ENCODE data around the gene TMEM117.

Gene TMEM117

DNA sequence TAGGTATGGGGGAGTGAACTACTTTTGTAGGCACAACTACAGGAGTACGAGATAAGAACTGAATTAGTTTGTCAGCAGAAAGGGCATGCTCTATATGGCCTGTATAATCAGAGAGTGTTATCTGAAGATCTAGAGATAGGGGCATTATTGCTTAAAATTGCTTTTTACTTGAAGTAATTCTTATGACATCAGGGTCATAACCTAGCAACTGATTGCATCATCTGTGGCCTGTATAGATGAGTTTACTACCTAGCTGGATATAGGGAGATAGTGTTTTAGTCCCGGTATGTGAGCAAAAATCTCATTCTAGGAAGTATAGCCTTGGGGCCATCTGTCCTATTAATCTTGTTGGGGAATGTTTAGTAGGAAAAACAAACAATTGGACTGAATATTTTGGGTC, 142.7 kb downstream of the TMEM117 start:
- TF ChIP-seq EZH2phosphoT487 (IDR thresholded peaks at IDR 0.05; ENCODE audit: low read depth): no peak
- TF ChIP-seq CTCF (IDR thresholded peaks at IDR 0.05; ENCODE audit: low read depth, low read length): no peak
- no peaks in the 10 kb centered on the region for H3K9me3 ChIP-seq (ENCODE audit: insufficient read depth, low read length)
- no peaks in the 10 kb centered on the region for H3K79me2 ChIP-seq (ENCODE audit: low read length)
- no peaks in the 10 kb centered on the region for H4K20me1 ChIP-seq (ENCODE audit: insufficient read depth, low read length)
- H3K36me3 ChIP-seq (replicated peaks; ENCODE audit: low read depth, low read length): no peaks in the 10 kb centered on the region
- H2AFZ ChIP-seq (ENCODE audit: low read depth, low read length): no peak overlapping the region
- H3K9ac ChIP-seq (ENCODE audit: low read length): no peak overlapping the region
- H3K4me3 ChIP-seq (ENCODE audit: low read length): no peak overlapping the region
- H3K4me2 ChIP-seq (ENCODE audit: low read length): no peak overlapping the region
- no peaks in the 10 kb centered on the region for H3K27me3 ChIP-seq (ENCODE audit: low read depth, low read length)
- no peak overlapping the region for H3K27ac ChIP-seq (ENCODE audit: low read length)
- H3K4me1 ChIP-seq (ENCODE audit: low read length): no peaks in the 10 kb centered on the region

DNA sequence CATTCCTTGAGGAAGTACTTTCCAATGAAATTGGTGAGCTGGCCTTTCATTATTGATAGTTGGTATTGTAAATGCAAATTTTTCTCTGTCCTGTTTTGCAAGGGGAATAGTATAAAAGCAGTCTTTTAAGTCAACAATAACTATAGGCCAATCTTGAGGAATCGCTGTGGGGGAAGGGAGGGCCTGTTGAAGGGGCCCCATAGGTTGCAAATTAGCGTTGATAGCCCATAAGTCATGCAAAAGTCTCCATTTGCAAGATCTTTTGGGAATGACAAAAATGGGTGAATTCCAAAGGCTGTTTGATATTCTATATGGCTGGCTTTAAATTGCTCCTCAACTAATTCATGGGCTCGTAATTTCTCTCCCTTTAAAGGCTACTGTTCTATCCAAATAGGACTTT, 143.6 kb downstream of the TMEM117 start:
- Histone ChIP-seq H3K9me3 (ENCODE audit: insufficient read depth, low read length) (no peaks in the 10 kb centered on the region), H2AFZ (ENCODE audit: low read depth, low read length) (no peak overlapping the region), H3K4me3 (ENCODE audit: low read length) (no peak overlapping the region), H3K27ac (ENCODE audit: low read length) (no peak overlapping the region), H3K36me3 (replicated peaks; ENCODE audit: low read depth, low read length) (no peaks in the 10 kb centered on the region), H3K4me2 (ENCODE audit: low read length) (no peak overlapping the region), H3K27me3 (ENCODE audit: low read depth, low read length) (no peaks in the 10 kb centered on the region), H3K79me2 (ENCODE audit: low read length) (no peaks in the 10 kb centered on the region), H3K9ac (ENCODE audit: low read length) (no peak overlapping the region), H4K20me1 (ENCODE audit: insufficient read depth, low read length) (no peaks in the 10 kb centered on the region), H3K4me1 (ENCODE audit: low read length) (no peaks in the 10 kb centered on the region)
- TF ChIP-seq EZH2phosphoT487 (IDR thresholded peaks at IDR 0.05; ENCODE audit: low read depth) (no peak), CTCF (IDR thresholded peaks at IDR 0.05; ENCODE audit: low read depth, low read length) (no peak)

DNA sequence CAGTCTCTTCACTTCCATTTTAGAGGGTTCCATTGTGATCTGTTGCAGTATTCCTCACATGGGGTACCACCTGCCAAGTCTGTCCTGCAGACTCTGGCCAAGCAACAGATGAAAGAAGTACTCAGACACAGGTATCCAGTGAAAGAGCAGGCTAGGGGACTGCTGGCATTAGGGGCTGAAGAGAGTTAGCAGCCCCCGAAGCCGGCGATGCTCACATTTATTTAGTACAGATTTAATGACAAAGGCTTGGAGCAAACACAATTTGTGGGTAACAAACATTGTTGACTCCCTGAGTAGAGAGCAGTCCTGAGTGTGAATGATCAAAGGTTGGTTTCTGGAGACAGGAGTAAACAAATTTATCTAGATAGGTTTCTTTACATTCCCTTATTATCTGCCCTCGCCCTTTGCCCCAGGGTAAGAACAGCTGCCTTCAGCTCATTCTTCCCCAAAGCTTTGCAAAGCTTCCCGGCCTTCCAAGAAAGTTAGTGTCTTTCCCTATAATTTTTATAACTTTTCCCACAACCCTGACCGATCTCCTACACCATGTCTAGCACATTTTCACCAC, 144.8 kb downstream of the TMEM117 start:
- Histone ChIP-seq H3K9me3 (ENCODE audit: insufficient read depth, low read length) (no peaks in the 10 kb centered on the region), H3K27ac (ENCODE audit: low read length) (no peak overlapping the region), H3K79me2 (ENCODE audit: low read length) (no peaks in the 10 kb centered on the region), H4K20me1 (ENCODE audit: insufficient read depth, low read length) (no peaks in the 10 kb centered on the region), H3K4me1 (ENCODE audit: low read length) (no peaks in the 10 kb centered on the region), H3K27me3 (ENCODE audit: low read depth, low read length) (no peaks in the 10 kb centered on the region), H3K9ac (ENCODE audit: low read length) (no peak overlapping the region), H3K4me2 (ENCODE audit: low read length) (no peak overlapping the region), H2AFZ (ENCODE audit: low read depth, low read length) (no peak overlapping the region), H3K36me3 (replicated peaks; ENCODE audit: low read depth, low read length) (no peaks in the 10 kb centered on the region), H3K4me3 (ENCODE audit: low read length) (no peak overlapping the region)
- TF ChIP-seq CTCF (IDR thresholded peaks at IDR 0.05; ENCODE audit: low read depth, low read length): no peak
- TF ChIP-seq EZH2phosphoT487 (IDR thresholded peaks at IDR 0.05; ENCODE audit: low read depth): no peak

DNA sequence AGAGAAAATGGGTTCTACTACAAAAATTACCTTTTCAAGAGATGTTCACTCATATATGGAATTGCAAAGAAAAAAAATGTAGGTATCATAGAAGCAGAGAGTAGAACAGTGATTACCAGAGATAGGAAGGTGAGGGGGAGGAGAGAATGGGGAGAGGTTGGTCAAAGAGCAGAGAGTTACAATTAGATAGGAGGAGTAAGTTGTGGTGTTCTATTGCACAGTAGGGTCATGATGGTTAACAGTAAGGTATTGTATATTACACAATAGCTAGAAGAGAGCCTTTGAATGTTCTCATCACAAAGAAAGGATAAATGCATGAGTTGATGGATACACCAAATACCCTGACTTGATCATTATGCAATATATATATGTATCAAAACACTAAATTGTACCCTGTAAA, 145.8 kb downstream of the TMEM117 start:
- no peaks in the 10 kb centered on the region for H3K36me3 ChIP-seq (replicated peaks; ENCODE audit: low read depth, low read length)
- H3K79me2 ChIP-seq (ENCODE audit: low read length): no peaks in the 10 kb centered on the region
- no peaks in the 10 kb centered on the region for H3K27me3 ChIP-seq (ENCODE audit: low read depth, low read length)
- H3K9ac ChIP-seq (ENCODE audit: low read length): no peak overlapping the region
- no peak overlapping the region for H2AFZ ChIP-seq (ENCODE audit: low read depth, low read length)
- no peak overlapping the region for H3K27ac ChIP-seq (ENCODE audit: low read length)
- TF ChIP-seq EZH2phosphoT487 (IDR thresholded peaks at IDR 0.05; ENCODE audit: low read depth) (no peak), CTCF (IDR thresholded peaks at IDR 0.05; ENCODE audit: low read depth, low read length) (no peak)
- no peaks in the 10 kb centered on the region for H4K20me1 ChIP-seq (ENCODE audit: insufficient read depth, low read length)
- H3K4me3 ChIP-seq (ENCODE audit: low read length): no peak overlapping the region
- H3K4me1 ChIP-seq (ENCODE audit: low read length): no peaks in the 10 kb centered on the region
- no peak overlapping the region for H3K4me2 ChIP-seq (ENCODE audit: low read length)
- H3K9me3 ChIP-seq (ENCODE audit: insufficient read depth, low read length): no peaks in the 10 kb centered on the region
